COLO668 (cell line): ENCODE data around the gene AK8.
A peak's percentile ranks its signal among the peaks of the same experiment; 100 is the strongest.

Source experiments
- DNase-seq: peaks from one replicate; lab custom pipeline; 2025; ENCODE audit not compliant: unreplicated experiment; lab: John Stamatoyannopoulos, UW

Gene AK8

GRCh38 chr9:132877824-132878694 is at the start of gene AK8:
TSS of gene AK8 (minus strand) at chr9:132878284. CDS start at chr9:132878255, 29 bp downstream.
- peak; percentile 83 for DNase-seq

GRCh38 chr9:132927704-132928103 is 49.6 kb upstream of the AK8 start:
- DNase-seq = no peak

GRCh38 chr9:132923346-132923902 is 45.3 kb upstream of the AK8 start:
- no peak for DNase-seq

GRCh38 chr9:132919614-132920268 is 41.7 kb upstream of the AK8 start:
- no peak for DNase-seq

- no peak for DNase-seq
Observed at GRCh38 chr9:132914924-132915323, 36.8 kb upstream of the AK8 start.

GRCh38 chr9:132912131-132912530 is 34.0 kb upstream of the AK8 start:
- DNase-seq = no peak

- no peak for DNase-seq
Observed at GRCh38 chr9:132910376-132910775, 32.3 kb upstream of the AK8 start.

GRCh38 chr9:132909311-132909710 is 31.2 kb upstream of the AK8 start:
- DNase-seq = no peak

- DNase-seq = no peak
Observed at GRCh38 chr9:132908635-132909034, 30.6 kb upstream of the AK8 start.

- DNase-seq = no peak
Observed at GRCh38 chr9:132905726-132906125, 27.6 kb upstream of the AK8 start.

GRCh38 chr9:132903574-132904492 is 25.7 kb upstream of the AK8 start:
- no peak for DNase-seq

GRCh38 chr9:132901858-132902831 is 24.1 kb upstream of the AK8 start:
- DNase-seq = peak; percentile 49

GRCh38 chr9:132898051-132898450 is 20.0 kb upstream of the AK8 start:
- no peak for DNase-seq

- DNase-seq = no peak
Observed at GRCh38 chr9:132896906-132897305, 18.8 kb upstream of the AK8 start.

- DNase-seq = no peak
Observed at GRCh38 chr9:132896264-132896663, 18.2 kb upstream of the AK8 start.

- DNase-seq = no peak
Observed at GRCh38 chr9:132894862-132895835, 17.1 kb upstream of the AK8 start.

- DNase-seq = no peak
Observed at GRCh38 chr9:132894346-132894745, 16.3 kb upstream of the AK8 start.

GRCh38 chr9:132892400-132892799 is 14.3 kb upstream of the AK8 start:
- no peak for DNase-seq

GRCh38 chr9:132888151-132888550 is 10.1 kb upstream of the AK8 start:
- DNase-seq = no peak
